Stimulated activated CD4-positive, alpha-beta T cell treated with anti-CD3 and anti-CD28 coated beads, Interleukin-4, amount 100 ng/mL, for 48 hours (primary cell): ENCODE results near the gene TM9SF4.

Experiments used
- DNase-seq, 2 donors: peaks; one replicate each; pipeline ENCODE4 v3.0.0-alpha.2; 2020; ENCODE audit warnings: low read depth in 2 of 2

TM9SF4 gene, protein sequence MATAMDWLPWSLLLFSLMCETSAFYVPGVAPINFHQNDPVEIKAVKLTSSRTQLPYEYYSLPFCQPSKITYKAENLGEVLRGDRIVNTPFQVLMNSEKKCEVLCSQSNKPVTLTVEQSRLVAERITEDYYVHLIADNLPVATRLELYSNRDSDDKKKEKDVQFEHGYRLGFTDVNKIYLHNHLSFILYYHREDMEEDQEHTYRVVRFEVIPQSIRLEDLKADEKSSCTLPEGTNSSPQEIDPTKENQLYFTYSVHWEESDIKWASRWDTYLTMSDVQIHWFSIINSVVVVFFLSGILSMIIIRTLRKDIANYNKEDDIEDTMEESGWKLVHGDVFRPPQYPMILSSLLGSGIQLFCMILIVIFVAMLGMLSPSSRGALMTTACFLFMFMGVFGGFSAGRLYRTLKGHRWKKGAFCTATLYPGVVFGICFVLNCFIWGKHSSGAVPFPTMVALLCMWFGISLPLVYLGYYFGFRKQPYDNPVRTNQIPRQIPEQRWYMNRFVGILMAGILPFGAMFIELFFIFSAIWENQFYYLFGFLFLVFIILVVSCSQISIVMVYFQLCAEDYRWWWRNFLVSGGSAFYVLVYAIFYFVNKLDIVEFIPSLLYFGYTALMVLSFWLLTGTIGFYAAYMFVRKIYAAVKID

DNA sequence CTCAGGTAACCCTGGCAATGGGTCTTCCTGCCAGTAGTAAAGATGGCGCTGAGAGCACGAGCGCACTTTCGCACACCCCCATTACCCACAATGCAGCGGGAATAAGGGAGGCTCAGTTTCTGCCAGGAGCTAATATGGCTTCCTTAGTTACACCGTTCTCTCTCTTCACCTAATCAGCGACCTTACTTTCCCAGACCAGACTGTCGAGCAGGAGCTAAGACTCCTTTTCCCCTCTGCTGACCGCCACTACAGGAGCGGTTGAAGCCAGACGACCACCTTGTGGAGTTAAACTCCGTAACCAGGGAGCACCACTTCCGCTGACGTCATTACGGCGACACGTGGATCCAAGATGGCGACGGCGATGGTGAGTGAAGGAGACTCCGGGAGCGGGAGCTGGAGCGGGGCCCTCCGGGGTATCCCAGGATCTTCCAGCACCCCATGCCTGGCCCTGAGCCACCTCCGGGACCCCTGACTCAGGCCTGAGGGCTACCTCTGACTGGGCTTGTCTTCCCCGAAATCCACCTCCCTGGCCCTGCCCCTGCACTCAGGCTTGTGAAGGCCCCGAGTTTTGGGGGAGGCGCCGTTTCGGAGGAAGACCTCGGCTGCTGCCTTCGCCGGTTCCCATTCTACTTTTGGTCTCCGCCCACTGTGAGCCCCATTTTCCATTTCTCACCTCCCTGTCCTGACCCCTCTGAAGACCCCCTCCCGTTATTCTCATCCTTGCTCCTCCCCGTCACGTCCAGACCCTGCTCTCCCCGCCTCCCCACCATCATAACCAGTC, at the start of gene TM9SF4:
TSS of gene TM9SF4 (plus strand) at position 323 of the 781 bp plus-strand sequence. CDS start at position 350, 27 bp downstream.
- DNase-seq, result peak; percentile 84 to 87

DNA sequence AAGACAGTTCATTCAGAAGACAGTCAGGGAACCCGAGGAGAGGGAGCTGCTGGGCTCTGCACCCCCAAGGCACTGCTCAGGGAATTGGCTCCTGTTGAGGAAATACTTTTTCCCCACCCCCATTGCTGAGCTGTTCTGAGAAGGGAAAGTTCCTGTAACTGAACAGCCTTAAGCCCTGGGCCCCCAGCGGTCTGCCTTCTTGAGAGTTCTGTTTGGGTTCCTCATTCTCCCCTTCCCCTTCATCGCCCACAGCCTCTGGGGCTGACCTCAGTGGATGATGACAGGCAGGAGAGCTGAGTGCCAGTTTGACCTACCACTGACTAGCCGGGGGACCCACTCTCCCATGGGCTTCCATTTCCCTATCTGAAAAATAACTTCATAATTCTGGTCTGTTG, 46.7 kb upstream of the TM9SF4 start:
- no peak for DNase-seq

DNA sequence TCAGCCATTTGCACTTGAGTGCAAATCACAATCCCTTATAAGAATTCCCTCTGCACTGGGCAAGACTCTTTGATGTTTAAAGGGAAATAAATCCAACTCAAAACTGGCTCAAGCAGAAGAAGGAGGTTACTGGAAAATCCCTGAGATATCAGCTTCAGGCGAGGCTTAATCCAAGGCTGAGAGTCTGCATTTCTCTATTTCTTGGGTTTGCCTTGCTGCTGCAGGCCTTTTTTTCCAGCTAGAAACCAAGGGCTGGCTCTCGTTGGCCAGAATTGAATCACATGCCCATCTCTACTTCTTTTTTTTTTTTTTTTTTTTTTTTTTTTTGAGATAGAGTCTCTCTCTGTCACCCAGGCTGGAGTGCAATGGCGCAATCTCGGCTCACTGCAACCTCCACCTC, 45.8 kb upstream of the TM9SF4 start:
- DNase-seq, result no peak

DNA sequence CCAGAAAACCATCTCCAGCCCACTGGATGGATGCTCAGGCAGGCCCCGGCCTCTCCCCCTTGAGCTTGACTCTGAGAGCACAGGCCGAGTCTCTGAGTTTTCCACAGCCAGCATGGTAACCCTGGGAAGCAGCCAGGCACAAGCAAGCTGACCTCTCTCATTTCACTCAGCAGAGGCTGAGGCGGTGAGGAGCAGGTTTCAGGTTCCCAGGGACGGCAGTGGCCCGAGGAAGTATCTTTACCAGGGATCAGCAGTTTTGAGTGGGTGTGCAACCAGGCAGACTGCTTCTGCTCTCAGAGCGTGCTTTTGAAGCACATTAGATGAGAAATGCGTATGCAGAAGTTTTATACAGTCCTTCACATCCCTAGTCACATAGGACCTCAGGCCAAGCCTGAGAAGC, 44.8 kb upstream of the TM9SF4 start:
- no peak for DNase-seq

DNA sequence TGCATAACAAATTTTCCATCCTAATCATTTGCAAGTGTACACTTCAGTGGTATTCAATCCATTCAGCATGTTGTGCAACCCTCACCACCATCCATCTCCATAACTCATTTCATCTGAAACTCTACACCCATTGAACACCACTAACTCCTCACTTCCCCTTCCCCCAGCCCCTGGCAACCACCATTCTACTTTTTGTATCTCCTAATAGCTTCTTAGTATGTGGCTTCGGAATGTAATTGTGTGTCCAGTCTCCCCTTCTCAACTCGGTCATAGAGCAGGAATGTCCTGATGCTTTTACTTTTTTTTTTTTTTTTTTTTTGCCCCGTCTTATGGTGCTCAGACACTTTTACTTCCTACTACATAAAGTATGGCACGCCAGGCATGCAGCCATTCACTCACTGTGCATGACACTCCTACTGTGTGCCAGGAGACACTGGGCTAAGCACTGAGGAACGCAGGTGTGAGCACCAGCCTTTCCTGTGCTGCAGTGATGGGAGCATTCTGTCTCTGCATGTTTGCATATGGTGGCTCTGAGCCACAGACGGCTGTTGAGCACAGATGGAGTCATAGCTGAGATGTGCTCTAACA, 42.2 kb upstream of the TM9SF4 start:
- DNase-seq, result no peak

DNA sequence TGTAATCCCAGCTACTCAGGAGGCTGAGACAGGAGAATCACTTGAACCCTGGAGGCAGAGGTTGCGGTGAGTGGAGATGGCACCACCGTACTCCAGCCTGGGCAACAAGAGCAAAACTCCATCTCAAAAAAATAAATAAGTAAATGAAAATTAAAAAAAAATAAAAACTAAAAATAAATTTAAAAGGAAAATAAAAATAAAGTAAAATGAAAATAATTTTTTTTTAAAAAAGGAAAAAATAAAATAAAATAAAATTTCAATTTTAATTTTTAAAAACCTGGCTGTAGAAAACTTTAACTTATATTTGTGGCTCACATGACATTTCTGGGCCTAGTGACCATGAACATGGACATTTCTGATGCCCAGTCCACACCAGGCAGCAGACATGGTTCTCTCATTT, 41.3 kb upstream of the TM9SF4 start:
- DNase-seq, result no peak

DNA sequence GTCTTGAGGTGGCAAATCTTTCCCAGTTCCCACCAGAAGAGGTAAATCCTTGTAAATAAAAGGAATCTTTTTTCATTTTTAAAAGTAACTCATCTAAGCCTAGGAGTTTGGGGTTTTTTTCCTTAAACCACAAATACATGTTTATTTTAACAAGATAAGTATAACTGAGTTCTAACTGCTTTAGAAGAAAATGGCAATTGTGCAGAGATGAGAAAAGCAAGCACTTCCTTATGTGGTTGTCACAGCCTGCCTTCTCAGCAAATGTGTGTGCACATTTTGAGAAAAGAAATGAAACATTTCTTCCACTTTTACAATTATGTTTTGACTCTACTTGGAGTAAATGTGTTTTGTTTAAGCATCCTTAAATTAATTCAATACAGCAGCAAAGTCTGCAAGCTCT, 39.8 kb upstream of the TM9SF4 start:
- DNase-seq, result no peak

DNA sequence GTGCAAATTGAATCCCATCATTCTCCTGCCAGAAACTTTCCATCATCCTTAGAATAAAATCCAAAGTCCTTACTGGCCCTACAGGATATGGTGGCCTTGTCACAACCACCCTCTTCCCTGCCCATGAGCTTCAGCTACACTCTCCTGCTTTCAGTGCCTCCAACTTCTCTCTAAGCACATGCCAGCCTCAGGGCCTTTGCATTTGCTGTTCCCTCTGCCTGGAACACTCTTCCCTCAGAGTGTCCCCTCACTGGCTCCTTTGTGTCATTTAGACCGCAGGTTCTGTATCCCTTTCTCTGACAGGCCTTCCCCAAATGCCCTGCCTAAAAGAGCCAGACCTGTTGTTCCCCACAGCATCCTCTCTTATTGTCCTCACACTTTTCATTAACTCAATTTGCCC, 39.2 kb upstream of the TM9SF4 start:
- DNase-seq, result no peak

DNA sequence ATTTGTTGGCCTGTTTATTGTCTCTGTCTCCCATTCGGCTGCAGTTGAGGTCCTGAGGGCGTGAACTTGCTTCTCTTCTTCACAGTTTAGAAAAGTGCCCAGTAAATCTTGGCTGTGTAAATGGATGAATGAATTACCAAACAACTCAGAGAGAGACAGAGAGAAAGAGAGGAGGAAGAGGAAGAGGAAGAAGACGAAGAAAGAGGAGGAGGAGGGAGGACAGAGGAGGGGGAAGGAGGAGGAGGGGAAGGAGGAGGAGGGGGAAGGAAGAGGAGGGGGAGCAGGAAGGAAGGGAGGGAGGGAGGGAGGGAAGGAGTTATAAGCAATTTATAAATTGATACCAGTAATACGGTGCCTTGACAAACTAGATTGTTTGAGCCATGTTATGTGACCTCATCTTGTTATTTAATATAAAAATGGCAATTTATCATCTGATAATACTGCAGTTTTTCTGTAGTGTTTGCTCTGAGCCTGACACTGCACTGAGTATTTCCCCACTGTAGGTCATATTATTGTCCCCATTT, 38.8 kb upstream of the TM9SF4 start:
- DNase-seq, result no peak

DNA sequence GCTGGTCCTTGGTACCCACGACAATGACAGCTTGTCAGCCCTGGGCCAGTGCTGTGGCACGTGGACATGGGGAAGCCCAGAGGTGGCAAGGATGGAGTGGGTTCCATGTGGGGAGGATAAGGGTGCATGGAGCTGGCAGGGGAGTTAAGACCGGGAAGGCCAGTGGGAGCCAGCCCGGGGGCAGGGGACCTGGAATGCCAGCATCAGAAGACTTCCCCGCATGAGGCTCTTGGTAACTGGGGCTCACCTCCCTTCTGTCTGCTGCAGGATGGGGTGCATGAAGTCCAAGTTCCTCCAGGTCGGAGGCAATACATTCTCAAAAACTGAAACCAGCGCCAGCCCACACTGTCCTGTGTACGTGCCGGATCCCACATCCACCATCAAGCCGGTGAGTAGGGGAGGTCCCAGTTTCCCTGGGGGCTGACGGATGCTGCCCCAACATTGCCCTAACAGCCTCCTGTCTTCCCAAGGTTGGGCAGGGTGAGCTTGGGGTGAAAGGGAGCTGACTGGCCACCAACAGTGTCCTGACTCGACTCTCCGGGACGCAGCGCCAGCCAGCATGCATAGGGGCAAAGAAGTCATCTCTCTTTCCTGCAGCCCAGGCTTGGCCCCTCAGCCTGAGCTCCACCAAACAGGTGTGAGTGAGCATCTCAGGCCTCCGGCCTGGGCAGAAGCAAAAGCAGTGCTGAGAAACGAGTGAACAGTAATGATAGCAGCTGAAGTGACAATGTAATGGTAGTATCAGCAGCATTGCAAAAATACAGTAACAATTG, 37.9 kb upstream of the TM9SF4 start:
- DNase-seq, result no peak

DNA sequence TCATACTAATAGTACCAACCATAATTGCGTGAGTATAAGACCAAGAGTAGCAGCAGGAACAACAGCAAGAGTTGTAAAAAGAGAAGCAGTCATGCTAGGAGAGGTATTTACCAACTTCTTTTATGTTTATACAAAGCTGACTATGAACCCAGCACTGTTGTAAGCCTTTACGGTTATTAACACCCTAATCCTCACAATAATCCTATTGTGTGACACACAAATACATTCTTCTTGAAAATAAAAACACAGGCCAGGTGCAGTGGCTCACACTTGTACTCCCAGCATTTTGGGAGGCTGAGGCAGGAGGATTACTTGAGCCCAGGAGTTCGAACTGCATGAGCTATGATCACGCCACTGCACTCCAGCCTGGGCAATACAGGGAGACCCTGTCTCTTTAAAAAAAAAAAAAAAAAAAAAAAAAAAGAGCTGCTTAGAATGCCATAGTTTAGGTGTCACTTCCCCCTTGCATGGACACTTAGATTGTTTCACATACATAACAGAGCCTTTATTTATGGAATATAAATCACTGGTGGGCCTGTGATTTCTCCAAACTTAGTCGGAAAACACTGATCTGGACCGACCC, 37.3 kb upstream of the TM9SF4 start:
- DNase-seq, result no peak

DNA sequence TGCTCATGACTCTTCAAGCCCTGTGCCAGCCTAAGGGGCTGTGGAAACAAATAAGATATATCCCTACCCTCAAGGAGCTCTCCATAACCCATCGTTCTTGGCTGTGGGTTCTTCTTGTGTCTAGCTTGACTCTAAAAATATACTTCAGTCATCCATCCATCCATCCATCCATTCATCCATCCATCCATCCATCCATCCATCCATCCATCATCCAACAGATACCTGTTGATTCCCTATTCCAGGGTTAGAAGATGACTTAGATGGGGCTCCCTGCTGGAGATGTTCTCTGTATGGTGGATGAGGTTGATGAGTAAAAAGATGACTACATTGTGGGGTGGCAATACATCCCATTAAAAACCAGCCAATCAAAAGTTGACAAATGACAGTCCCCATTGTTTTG, 34.0 kb upstream of the TM9SF4 start:
- no peak for DNase-seq

DNA sequence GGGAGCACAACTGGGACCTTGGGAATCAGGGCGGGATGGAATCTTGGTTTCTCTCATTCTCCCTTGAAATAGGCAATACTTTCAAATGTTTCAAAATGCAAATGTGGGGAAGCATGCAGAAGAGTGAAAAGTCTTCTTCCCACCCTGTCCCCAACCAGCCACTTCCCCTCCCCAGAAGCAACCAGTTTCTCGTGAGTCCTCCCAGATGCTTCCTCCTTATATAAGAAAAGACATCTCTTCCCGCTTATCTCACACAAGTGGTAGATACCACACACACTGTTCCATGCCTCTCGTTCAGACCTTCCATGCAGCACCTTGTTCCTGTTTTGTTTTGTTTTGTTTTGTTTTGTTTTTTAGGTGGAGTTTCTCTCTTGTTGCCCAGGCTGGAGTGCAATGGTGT, 32.3 kb upstream of the TM9SF4 start:
- no peak for DNase-seq

DNA sequence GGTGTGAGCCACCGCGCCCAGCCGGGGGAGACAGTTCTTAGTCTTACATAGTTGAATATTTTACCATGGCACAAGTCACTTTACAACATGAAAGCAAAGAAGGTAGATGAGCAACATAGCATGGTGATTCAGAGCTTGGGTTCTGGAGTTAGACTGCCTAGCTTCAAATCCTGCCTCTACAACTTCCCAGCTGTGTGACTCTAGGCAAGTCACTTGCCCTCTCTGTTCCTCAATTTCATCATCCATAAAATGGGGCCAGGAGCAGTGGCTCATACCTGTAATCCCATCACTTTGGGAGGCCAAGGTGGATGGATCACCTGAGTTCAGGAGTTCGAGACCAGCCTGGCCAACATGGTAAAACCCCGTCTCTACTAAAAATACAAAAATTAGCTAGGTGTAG, 31.2 kb upstream of the TM9SF4 start:
- no peak for DNase-seq

DNA sequence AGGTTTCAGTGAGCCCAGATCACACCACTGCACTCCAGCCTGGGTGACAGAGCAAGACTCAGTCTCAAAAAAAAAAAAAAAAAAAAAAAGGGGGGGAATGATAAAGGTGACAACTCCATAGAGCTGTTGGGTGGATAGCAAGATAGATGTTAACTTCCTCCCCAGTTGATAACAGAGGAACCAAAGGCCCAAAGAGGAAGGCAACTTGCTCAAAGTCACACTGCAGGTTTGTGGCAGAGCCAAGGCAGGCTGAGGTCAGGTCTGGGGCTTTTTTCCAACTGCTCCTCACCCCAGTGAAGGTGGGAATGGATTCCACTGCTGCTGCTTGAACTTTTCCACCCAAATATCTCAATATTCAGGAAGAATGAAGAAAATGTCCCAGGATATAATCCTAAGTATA, 30.7 kb upstream of the TM9SF4 start:
- DNase-seq, result no peak

DNA sequence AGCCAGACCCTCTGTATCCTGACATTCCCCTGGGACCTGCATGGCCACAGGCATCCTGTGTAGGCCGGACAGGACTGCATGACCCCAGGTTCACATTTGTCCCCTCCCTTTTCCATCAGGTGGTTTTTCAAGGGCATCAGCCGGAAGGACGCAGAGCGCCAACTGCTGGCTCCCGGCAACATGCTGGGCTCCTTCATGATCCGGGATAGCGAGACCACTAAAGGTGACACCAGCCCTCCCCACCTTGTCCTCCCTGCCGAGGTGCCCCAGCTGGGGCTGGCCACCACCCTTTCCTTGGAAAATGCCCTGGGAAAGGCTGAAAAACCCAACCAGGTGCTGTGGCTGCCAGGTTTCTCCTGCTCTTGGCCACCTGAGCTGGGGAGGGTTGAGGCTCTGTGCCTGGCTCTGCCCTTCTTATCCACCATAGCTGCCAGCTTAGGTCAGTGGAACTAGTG, 29.8 kb upstream of the TM9SF4 start:
- DNase-seq, result no peak

DNA sequence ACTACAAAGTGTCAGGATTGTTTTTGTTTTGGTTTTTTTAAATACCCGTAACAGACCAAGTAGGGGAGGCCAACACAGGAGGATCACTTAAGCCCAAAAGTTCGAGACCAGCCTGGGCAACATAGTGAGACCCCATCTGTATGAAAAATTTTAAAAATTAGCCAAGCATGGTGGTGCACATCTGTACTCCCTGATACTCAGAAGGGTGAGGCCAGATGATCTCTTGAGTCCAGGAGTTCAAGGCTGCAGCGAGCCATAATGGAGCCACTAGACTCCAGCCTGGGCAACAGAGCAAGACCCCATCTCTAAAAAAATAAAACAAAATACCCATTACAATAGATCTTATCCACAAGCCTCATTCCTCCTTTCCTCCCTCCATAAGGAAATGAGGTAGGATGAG, 28.7 kb upstream of the TM9SF4 start:
- no peak for DNase-seq

DNA sequence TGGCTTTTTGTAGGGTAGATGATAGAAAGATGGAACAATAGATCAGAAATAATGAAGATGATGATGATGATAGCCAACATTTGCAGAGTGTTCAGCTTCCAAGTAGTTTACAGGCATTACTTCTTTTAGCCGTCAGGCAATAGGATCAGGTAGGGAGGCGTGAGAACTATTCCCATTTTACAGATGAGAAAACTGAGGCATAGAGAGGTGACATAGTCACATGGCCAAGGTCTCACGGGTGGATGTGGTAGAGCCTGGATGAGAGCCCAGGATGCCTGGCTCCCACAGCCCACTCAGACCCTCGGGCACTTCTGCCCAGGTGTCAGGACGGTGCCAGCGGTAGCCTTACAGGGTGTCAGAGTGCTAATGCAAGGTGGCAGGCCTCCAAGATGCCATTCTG, 26.0 kb upstream of the TM9SF4 start:
- DNase-seq, result no peak

DNA sequence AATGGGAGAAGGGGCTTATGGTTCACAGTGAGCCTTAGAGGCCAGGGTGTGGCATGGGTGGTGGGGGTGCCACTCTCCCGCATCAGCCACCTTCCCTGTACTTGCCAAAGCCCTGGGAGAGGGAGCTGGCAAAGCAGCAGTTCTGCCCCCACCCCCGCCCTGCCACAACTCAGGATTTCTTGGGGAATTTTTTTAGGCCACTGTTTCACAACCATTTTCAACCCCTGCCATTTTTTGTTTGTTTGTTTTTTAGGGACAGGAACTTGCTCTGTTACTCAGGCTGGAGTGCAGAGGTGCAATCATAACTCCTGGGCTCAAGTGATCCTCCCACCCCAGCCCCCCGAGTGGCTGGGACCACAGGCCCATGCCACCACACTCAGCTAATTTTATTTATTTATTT, 22.4 kb upstream of the TM9SF4 start:
- no peak for DNase-seq

DNA sequence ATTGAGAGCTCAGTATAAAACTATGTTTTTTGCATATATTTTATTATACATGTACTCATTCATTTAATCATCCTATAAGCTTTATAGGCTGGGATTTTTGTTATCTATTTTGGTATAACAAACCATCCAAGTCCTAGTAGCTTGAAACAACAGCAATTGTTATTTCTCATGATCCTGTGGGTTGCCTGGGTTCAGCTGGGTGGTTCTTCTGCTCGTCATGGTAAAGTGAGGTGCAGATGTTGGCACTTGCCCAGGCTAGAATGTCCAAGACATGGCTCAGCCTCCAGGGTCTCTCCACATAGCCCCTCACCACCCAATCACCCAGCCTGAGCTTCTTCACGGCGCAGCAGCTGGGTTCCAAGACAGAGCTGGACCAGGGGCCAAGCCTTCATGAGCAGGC, 20.8 kb upstream of the TM9SF4 start:
- no peak for DNase-seq
